HG03066 (cell line): ENCODE results near the gene EML4.
"Not testable (repeated sequence)": the region's sequence is repeated elsewhere in the genome, so short reads cannot be mapped to it uniquely, and the experiment has no call there.

Experiments
- ATAC-seq: cut with Tn5 transposase; IDR thresholded peaks from one replicate; pipeline ENCODE4 v1.9.1; 2021; ENCODE audit warnings: low read depth; ENCODE audit not compliant: unreplicated experiment

The EML4 gene, protein sequence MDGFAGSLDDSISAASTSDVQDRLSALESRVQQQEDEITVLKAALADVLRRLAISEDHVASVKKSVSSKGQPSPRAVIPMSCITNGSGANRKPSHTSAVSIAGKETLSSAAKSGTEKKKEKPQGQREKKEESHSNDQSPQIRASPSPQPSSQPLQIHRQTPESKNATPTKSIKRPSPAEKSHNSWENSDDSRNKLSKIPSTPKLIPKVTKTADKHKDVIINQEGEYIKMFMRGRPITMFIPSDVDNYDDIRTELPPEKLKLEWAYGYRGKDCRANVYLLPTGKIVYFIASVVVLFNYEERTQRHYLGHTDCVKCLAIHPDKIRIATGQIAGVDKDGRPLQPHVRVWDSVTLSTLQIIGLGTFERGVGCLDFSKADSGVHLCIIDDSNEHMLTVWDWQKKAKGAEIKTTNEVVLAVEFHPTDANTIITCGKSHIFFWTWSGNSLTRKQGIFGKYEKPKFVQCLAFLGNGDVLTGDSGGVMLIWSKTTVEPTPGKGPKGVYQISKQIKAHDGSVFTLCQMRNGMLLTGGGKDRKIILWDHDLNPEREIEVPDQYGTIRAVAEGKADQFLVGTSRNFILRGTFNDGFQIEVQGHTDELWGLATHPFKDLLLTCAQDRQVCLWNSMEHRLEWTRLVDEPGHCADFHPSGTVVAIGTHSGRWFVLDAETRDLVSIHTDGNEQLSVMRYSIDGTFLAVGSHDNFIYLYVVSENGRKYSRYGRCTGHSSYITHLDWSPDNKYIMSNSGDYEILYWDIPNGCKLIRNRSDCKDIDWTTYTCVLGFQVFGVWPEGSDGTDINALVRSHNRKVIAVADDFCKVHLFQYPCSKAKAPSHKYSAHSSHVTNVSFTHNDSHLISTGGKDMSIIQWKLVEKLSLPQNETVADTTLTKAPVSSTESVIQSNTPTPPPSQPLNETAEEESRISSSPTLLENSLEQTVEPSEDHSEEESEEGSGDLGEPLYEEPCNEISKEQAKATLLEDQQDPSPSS

DNA sequence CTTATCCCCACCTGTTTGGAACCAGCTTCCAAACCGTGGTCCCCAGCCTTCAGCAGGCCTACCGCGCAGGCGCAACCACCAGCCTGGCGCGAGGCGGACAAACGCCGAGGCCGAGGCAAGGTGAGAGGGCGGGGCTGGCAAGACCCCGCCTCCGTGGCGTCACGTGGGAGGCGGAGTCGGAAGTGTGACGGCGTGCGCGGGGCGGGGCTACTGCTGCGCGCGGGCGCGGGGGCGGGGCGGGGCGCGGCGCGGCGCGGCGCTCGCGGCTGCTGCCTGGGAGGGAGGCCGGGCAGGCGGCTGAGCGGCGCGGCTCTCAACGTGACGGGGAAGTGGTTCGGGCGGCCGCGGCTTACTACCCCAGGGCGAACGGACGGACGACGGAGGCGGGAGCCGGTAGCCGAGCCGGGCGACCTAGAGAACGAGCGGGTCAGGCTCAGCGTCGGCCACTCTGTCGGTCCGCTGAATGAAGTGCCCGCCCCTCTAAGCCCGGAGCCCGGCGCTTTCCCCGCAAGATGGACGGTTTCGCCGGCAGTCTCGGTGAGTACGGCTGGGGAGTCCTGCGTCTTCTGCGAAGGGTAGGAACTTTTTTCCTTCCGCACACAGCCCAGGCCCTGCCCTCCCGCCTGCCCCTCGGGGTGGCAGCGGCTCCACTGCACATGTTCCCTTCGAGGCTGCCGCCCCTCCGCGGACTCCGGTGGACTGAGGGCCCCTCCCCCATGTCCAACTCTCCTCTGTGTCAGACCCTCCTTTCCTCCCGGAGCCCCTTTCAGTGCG, at the start of gene EML4:
Gene EML4 (plus strand): TSS at position 254 of the 774 bp plus-strand sequence. CDS start 259 bp downstream, at position 513.
- ATAC-seq: peak; percentile 76

DNA sequence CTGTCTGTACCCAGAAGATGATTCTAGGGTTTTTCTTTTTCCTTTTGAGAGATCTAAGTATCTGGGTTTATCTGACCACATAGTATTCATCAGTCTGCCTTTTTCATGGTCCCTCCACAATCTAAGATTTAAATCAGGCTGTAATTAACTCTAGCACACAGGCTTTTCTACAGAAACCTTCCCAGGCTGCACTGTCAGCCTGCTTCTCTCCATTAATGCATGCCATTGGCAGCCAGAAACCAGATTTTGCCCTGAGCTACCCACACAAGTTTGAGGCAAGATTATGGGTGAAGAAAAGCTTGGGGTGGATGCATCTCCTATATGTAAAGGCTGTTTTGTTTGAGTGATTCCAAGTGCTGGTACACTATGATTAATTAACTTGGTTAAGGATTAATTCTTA, 45.7 kb upstream of the EML4 start:
- ATAC-seq: no peak

DNA sequence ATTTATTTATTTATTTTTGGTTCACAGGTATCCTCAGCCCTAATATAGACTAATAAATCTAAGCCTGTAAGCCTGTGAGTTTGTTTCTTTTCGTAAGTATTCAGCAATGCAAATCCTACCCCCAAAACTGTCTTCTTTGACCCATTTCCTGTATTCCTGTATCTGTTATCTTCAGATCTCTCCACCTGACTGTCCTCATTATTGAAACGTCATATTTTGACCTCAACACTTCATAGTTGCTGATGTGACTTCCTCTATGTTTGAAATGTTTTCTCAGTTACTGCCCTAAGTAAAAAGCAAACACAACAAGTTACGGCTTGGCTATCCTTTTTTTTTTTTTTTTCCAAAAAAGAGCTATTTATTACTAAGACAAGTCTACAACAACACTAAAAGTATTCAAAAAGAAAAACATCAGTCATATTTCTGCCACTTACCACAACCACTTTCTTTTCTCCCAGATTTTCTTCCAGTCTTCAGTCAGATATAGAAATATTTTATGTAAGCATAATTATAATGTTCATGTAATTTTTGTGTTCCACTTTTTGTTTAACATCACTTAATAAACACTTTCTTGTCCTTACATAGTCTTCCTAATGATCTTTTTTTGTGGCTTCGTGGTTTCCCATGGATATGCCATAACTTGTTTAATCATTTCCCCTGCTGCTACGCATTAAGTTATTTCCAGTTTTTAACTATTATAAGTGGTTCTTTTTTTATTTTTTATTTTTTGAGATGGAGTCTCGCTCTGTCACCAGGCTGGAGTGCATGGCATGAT, 45.0 kb upstream of the EML4 start:
- ATAC-seq: peak; percentile 25

DNA sequence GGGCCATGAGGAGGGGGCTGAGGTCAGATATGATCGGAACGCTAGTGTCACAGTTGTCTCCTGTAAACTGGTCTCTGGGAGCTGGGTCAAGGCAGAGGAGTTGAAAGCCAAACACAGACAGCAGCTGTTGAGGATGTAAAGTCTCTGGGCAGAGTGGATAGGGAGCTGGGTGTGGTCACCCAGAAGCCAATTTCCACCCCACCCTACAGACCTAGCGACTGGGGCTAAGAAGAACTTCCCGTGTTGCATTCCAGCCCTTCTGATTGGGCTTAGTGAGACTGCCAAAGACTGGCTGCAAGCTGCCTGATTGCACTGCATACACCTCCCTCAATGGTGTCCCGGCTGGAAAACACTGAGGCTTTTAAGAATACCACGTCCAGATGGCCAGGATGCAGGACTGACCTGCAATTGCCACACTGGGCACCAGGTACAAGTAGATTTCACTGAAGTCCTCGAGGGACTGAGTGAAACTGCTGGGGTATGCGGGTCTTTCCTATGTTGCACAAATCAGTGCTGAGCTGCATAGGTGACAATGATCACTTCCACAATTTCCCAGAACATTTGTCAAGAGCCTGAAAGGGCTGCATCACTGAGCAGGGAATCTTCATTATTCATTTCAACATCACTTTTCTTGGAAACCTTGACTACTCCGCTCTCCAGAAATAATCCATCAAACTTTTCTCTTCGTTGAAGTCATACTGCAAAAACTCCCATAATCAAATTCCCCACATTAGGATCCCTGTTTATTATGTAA, 43.1 kb upstream of the EML4 start:
- no peak for ATAC-seq

DNA sequence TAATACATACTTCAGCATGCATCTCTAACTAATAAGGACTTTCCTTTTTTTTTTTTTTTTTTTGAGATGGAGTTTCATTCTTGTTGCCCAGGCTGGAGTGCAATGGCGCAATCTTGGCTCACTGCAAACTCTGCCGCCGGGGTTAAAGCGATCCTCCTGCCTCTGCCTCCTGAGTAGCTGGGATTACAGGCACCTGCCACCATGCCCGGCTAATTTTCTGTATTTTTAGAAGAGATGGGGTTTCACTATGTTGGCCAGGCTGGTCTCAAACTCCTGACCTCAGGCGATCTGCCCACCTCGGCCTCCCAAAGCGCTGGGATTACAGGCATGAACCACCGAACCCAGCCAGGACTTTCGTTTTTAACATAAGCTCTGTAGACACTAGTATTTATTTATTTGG, 42.3 kb upstream of the EML4 start:
- ATAC-seq: not testable (repeated sequence)

DNA sequence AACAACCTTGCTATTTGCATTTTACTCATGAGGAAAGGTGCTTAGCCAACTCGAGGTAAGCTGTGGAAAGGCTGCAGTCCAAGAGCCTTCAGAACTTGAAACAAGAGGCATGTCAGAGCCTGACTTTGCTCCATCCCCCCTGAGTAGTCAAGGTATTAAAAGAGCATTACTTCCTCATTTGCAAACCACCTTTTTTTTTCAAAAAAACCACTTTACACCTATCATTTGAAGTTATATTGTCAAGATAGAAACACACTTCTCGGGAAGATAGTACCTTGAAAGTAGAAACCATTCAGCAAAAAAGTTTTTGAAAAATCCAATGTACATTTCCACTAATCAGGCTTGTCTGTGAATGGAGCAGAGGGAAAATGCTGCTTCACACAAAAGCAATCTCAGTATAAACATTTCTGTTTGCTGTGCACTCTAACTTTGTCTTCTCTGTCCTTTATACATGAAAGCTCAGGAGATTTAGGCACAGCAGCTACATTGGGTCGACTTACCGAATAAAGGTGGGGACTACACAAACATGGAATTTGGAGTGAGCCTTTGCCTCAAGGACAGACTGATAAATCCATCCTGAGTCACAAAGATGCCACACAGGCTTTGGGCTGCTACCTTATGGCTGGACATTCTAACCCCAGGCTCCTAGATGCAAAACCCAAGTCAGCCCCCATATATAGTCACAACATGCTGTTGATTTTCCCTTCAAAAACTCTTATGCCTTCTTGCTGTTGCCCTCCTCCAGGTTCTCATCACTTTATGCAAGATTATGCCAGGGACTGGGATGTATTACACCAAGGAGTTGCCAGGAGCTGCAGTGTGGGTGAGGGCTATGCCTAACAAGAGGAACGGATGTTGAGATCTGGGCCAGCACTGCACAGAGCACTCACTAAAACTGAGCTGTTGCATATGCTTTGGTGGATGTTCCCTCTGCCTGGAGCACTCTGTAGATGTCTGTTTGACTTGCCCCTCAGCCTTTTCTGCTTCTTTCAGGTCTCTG, 41.4 kb upstream of the EML4 start:
- peak; percentile 67 for ATAC-seq

DNA sequence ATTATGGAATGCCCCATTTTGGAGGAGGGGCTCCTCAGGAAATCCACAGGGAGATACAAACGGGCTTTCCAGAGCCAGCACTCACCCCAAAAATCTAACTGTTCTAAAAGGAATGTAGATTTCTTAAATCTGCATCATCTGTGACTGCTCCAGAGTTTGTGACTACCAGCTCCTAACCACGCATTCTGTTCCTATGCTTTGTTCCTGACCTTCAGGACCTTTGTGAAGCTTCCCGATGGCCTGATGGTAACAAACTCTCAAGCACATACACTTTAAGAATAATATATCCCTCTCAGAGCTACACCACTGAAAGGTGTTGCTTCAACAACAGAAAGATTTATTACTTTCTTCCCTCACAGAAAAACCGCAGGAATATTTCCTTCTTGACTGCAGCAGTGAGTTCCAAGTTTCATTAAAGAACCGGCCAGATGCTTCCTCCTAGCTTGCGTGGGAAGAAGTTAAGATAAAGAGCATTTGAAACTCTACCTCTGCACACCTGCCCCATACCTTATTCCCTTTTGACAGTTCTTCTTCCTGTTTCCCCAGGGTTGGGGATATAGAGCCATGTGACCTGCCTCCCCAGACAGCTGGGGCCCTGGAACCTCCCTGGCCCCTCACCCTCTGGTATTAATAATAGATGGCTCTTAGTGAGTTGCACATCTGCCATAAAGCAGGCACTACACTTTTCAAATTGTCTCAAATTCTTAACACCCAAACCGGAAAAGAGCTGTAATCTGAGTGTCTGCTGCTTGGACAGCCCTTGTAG, 40.2 kb upstream of the EML4 start:
- ATAC-seq: no peak

DNA sequence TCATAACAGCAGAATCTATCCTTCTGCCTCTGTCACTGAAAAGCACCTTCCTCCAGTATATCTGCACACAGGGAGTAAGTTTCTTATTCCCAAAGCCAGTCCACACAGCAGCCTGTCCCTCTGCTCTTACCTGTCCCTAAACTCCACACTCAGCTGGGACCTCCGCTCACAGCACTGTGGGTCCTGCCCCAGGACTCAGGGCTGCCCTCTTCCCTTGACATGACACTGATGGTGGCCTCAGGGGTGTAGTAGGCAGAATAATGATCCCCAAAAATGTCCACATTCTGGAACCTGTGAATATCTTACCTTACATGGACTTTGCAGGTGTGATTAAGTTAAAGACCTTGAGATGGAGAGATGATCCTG, 39.7 kb upstream of the EML4 start:
- ATAC-seq: no peak

DNA sequence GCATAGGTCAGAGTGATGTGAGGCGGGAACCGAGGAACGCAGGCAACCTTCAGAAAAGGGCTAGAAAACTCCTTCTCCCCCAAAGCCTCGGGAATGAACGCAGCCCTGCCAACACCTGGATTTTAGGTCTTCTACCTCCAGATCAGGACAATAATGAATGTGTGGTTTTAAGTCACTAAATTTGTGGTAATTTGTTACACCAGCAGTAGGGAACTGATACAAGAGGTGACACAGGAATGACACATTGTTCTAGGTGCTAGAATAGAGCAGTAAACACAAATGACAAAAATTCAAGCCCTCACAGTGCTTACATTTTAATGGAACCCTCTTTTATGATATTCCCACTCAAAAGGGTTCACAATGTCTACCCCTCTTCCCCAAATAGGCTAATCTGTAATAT, 39.2 kb upstream of the EML4 start:
- no peak for ATAC-seq

DNA sequence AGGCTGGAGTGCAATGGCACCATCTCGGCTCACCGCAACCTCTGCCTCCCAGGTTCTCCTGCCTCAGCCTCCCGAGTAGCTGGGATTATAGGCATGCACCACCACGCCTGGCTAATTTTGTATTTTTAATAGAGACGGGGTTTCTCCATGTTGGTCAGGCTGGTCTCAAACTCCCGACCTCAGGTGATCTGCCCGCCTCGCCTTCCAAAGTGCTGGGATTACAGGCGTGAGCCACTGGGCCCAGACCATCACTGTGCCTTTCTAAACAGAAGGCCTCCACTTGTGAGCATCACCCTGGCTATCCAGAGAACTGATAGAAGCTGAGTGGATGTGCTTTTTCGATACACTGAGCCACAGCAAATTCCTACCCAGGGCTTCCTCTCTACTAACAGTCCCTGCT, 38.3 kb upstream of the EML4 start:
- not testable (repeated sequence) for ATAC-seq

DNA sequence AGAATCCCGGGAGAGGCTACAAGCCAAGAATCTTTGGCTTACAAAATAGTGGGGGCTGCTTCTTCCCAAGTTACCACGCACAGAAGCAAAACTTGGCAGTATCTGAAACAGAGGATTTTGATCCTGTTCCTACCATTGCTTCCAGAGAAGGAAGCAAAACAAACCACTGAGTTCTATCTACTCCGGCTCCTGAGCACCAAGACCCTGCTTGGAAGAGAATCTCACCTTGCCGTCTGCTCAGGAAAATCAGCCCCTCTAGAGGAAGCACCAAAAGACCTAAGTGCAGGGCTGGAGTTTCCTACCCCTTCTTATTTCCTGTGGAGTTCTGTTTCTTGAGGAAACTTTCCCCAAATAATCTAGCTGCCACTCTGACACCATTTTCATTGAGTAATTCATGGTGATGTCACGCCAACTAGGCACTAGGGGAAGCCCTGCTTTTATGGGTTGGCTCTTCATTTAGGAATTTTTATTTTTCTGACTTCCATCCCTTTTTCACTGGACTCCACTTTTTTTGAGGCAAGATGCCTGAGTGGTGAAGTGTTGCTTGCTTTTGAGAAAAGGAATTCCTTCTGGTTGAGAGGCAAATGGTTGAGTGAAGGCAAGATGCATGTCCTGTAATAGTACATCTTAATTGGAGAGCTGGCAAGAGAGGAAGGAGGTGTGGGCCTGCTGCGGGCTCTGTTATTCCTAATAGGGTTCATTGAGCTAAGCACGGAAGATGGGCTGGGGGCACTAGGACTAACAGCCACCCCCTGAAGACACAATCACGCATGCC, 36.8 kb upstream of the EML4 start:
- no peak for ATAC-seq

DNA sequence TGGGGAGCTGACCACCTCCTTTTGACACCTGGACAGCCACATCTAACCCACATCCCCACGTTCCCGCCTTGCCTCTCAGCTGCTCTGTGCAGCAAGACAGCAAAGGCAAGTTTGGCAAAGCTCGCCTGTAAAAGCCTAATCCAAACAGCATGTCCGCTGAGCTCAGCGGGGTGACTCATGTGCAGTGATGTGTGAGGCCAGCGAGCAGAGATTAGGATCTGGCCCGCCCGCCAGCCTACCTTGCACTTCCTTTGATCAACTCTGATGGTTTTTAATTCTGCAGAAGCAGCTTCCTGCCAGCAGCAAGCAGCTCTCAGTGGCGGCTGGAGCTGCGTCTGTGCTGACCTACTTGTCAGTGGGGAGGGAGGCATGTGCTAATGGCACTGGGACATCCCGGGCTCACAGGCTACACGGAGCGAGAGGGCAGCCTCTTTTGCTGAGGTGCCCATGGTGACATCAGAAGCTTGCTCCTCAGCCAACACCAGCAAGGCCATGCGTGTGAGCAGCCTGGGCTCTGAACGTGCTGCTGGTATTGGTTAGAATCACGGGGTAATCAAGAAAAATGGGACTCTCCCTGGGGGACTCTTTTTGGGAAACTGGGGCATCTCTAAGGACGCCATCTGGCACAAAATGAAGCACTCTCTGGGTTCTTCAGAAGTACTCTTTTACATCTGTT, 36.0 kb upstream of the EML4 start:
- ATAC-seq: peak; percentile 66

DNA sequence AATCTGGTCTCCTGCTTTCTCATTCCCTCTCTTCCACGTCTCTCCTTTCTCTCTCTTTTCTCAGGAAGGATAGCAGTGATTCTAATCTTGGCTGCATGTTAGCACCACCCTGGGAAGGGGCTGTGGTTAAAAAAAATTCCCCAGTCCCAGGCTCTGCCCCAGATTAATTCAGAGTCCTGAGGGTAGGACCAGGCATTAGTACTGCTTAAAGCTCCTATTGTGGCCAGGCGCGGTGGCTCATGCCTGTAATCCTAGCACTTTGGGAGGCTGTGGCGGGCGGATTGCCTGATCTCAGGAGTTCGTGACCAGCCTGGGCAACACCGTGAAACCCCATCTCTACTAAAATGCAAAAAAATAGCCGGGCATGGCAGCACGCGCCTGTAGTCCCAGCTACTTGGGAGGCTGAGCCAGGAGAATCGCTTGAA, 35.4 kb upstream of the EML4 start:
- no peak for ATAC-seq

DNA sequence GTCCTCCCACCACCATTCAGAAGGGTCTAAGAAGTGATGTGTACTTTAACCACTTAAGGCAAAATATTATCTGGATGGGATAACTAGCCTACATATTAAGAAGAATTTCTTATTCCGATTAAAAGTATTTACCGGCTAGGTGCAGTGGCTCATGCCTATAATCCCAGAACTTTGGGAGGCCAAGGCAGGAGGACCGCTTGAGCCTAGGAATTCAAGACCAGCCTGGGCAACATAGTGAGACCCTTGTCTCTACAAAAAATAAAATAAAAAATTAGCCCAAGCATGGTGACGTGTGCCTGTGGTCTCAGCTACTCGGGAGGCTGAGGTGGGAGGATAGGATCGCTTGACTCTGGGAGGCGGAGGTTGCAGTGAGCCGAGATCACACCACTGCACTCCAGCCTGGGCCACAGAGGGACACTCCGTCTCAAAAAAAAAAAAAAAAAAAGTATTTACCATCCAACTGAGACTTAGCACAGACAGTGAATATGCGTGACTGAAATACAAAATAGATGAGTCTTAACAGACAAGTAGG, 34.7 kb upstream of the EML4 start:
- not testable (repeated sequence) for ATAC-seq

DNA sequence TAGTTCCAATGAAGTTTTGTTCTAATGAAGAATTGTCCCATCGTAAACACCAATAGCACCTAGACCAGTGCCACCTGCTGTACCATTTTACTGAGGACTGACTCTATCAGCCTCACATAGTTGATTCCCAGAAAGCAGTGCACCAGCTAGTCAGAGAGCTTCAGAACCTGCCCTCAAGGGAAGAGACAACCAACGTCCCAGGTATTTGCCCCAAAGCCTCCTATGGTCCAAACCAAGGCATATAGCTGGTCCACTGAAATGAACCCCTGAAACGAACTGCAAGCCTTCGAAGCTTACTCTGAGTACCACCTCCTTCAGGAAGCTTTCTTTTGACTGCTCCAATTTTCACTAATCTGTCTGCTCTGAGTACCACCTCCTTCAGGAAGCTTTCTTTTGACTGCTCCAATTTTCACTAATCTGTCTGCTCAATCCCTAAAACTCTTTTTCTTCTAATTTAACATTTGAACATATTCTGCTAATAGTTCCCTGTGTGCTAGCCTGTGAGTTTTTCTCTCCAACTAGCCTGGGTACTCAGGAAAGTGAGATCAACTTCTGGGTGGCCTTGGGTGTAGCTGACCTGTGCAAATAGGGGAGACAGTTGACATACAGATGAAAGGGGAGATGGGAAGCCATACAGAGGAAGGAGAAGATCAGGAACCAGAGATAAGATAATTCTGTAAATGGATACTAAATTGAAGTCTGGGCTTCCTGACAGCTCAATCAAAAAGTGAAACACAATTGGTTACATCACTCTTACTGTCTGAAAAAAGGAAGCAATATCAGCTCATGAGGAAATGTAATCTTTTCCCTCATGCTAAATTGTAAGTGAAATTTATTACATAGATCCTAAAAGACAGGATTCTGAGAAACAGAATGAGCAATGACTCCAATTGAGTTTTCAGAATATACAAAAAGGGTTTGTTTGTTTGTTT, 33.5 kb upstream of the EML4 start:
- no peak for ATAC-seq
